ENCODE measurements around the gene PDE5A.

- TF ChIP-seq POLR2A (IDR thresholded peaks at IDR 0.05; ENCODE audit: low read depth, low read length) (no peak), CTCF (IDR thresholded peaks at IDR 0.05; ENCODE audit: extremely low read depth in 1 of 2, insufficient read depth in 1 of 2, low read depth in 1 of 2, low read length in 2 of 2) (no peak), FOS (IDR thresholded peaks at IDR 0.05; ENCODE audit: borderline replicate concordance, insufficient read depth, low read length) (no peak), POLR2AphosphoS5 (IDR thresholded peaks at IDR 0.05; ENCODE audit: insufficient read depth, low read depth, low read length) (no peak)
- TF ChIP-seq, protein P1, sequence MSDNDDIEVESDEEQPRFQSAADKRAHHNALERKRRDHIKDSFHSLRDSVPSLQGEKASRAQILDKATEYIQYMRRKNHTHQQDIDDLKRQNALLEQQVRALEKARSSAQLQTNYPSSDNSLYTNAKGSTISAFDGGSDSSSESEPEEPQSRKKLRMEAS (IDR thresholded peaks at IDR 0.05; ENCODE audit: insufficient read depth, insufficient read length) = no peak
Observed at GRCh38 chr4:119626420-119626819, 2.2 kb downstream of the PDE5A start.
